Peyer's patch (tissue), 4 donors: ENCODE results near the gene AMER2.

ENCODE experiments used
- CTCF ChIP-seq, 6 experiments: fragments of 450-650 bp in 4 of 6; fragments of 200-600 bp in 2 of 6; sonication (generic) in 1 of 6; IDR thresholded peaks; one replicate each; pipeline ENCODE4 v1.5.1; 2017 to 2019; ENCODE audit warnings: antibody characterized with exemption in 6 of 6, mild to moderate bottlenecking in 3 of 6, moderate library complexity in 1 of 6
- POLR2A ChIP-seq, 2 donors: fragments of 450-650 bp; IDR thresholded peaks; one replicate each; pipeline ENCODE4 v1.5.1; 2017; ENCODE audit warnings: antibody characterized with exemption in 2 of 2, mild to moderate bottlenecking in 2 of 2, moderate library complexity in 2 of 2

DNA sequence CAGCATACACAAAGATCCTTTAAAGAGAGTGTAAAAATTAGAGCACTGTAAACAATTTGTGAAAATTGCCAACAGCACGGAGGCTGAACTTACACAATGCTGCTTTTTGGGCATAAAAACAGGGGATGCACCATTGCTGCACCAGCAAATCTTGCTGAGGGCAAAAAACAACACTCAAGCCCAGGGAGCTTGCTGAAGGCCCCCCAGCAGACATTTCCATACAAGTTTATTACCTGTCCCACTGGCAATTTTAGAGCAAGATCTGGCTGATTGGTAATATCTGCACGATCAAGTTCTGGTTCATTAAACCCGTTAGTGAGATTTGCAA is 34.3 kb downstream of the AMER2 start:
- no peak for TF ChIP-seq CTCF (IDR thresholded peaks at IDR 0.05)
- TF ChIP-seq POLR2A (IDR thresholded peaks at IDR 0.05) = no peak
